GM12865 (cell line): Measurements from ENCODE around the gene HECA.
"Not testable (repeated sequence)": the region's sequence is repeated elsewhere in the genome, so short reads cannot be mapped to it uniquely, and the experiment has no call there.

Experiments used
- DNase-seq: peaks from one replicate; pipeline ENCODE4 v3.0.0; 2010; ENCODE audit warnings: low read depth
- H3K4me3 ChIP-seq: 2 replicates; pipeline ENCODE4 v1.5.1; 2011; ENCODE audit warnings: mild to moderate bottlenecking, low read depth, low read length, control low read depth
- CTCF ChIP-seq: IDR thresholded peaks from 2 replicates; pipeline ENCODE4 v1.5.1; 2011; ENCODE audit warnings: low read length, control low read depth, low read depth, inconsistent platforms; ENCODE audit not compliant: insufficient read depth; ENCODE audit errors: missing control alignments

Gene HECA

DNA sequence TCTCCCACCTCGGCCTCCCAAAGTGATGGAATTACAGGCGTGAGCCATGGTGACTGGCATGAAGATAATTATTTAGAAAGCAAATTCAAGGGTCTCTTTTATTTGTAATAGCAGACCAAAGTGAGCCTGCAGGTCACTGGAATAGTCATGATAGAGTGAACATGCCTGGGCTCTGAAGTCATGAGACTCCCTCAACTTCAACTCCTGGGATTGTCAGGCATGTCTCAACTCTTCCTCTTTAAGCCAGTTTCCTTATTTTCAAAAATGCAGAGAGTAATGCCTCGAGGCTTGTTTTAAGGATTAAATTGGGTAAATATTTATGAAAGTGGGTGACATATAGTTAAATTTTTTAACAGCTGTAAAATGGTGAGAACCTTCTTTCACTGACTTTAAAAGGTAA is 22.7 kb upstream of the HECA start:
- DNase-seq = no peak
- no peak for TF ChIP-seq CTCF
- H3K4me3 ChIP-seq = no peak overlapping the region

DNA sequence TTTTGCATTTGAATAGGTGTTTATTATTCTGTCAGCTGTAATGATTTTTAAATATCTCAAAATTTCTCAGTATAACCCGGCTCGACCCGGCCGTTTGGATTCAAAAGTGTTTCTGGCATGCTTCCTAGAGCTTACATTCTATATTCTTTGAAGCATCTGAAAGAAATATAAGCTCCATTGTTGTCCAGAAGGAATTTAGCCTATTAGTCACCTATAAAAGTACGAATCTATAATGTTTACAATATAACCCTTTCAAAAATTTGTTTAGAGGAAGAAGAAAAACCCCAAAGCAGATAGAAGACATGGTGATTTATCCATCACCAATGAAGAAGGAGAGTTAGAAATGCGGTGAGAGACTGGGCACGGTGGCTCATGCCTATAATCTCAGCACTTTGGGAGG is 22.3 kb upstream of the HECA start:
- DNase-seq = no peak
- H3K4me3 ChIP-seq = no peak overlapping the region
- TF ChIP-seq CTCF = no peak

DNA sequence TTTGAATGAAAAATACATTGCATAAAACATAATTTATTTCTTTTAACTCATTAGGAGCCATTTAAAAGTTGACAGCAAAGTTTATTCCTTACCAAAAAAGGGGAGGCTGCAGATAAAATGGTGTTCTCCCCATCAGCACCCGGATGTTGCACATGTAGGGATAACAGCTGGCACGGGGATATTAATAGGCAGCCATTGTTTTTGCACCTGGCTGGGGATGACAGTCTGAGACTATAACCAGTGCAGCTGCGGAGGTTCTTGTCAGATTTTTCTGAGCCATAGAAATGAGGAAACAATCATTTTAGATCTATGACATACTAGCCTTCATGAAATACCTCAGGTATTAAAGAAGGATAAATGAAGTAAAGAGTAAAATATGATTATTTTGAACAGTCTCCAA is 20.1 kb upstream of the HECA start:
- no peak for TF ChIP-seq CTCF
- H3K4me3 ChIP-seq = no peak overlapping the region
- DNase-seq = no peak

GRCh38 chr6:139115989-139116758 is 18.7 kb upstream of the HECA start:
- H3K4me3 ChIP-seq = no peak overlapping the region
- TF ChIP-seq CTCF = no peak
- no peak for DNase-seq

- no peak for DNase-seq
- peak; percentile 7 for TF ChIP-seq CTCF
- no peak overlapping the region for H3K4me3 ChIP-seq
Observed at GRCh38 chr6:139117734-139118133, 17.1 kb upstream of the HECA start.

DNA sequence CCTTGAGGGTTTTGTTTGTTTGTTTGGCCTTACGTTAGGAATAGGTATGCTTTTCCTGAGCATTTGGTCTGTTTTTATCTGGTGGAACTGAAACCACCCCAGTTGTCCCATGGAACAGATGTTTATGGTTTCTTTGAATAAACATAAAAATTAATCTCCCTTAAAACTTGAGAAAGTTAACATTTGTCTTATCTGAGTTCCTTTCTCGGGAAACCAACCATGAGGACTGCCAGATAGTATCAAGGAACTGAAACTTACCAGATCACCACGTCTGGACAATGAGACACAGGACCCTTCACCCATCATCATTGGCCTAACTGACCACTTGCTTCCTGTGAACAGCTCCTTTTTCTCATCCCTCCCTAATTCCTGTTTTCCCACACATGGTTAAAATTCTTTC is 15.3 kb upstream of the HECA start:
- no peak for TF ChIP-seq CTCF
- no peak for DNase-seq
- no peak overlapping the region for H3K4me3 ChIP-seq

GRCh38 chr6:139122823-139123222 is 12.1 kb upstream of the HECA start:
- not testable (repeated sequence) for H3K4me3 ChIP-seq, DNase-seq
